Activated CD4-positive, alpha-beta T cell treated with anti-CD3 and anti-CD28 coated beads, Interleukin-2, amount 10 ng/mL, durations not matched to agents 24 days and 14 days (primary cell): ENCODE results near the gene ARL10. TPM values are rescaled to one million over a fixed set of nuclear protein-coding genes. Genes with fewer than 3 reads are reported as not detected.

Experiments used
- DNase-seq: peaks from one replicate; pipeline ENCODE4 v3.0.0; 2022
- H3K27ac Mint-ChIP-seq: one replicate; pipeline ENCODE4 v1.8.0; 2022; ENCODE audit warnings: mild to moderate bottlenecking, mixed read lengths
- H3K27me3 Mint-ChIP-seq: one replicate; pipeline ENCODE4 v1.8.0; 2022; ENCODE audit warnings: mixed read lengths
- H3K36me3 Mint-ChIP-seq: one replicate; pipeline ENCODE4 v1.8.0; 2022; ENCODE audit warnings: low read depth, mild to moderate bottlenecking, mixed read lengths
- H3K4me1 Mint-ChIP-seq: one replicate; pipeline ENCODE4 v1.8.0; 2021; ENCODE audit warnings: mixed read lengths
- H3K4me3 Mint-ChIP-seq: one replicate; pipeline ENCODE4 v1.8.0; 2022; ENCODE audit warnings: mild to moderate bottlenecking, moderate library complexity, mixed read lengths
- H3K9me3 Mint-ChIP-seq: one replicate; pipeline ENCODE4 v1.8.0; 2021; ENCODE audit warnings: mixed read lengths
- intact Hi-C: fragments of 100-400 bp; cut with micrococcal nuclease; formaldehyde crosslinking; loops from one replicate; pipeline ENCODE4 v1.15.1; 2023
- total RNA-seq: library from RNA; stranded (reverse); gene quantifications from 2 replicates; pipeline ENCODE4 v1.2.3, GENCODE V29; 2022

ARL10 gene, protein sequence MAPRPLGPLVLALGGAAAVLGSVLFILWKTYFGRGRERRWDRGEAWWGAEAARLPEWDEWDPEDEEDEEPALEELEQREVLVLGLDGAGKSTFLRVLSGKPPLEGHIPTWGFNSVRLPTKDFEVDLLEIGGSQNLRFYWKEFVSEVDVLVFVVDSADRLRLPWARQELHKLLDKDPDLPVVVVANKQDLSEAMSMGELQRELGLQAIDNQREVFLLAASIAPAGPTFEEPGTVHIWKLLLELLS
- total RNA-seq, result 18.1 and 22.2 TPM in 2 replicates

DNA sequence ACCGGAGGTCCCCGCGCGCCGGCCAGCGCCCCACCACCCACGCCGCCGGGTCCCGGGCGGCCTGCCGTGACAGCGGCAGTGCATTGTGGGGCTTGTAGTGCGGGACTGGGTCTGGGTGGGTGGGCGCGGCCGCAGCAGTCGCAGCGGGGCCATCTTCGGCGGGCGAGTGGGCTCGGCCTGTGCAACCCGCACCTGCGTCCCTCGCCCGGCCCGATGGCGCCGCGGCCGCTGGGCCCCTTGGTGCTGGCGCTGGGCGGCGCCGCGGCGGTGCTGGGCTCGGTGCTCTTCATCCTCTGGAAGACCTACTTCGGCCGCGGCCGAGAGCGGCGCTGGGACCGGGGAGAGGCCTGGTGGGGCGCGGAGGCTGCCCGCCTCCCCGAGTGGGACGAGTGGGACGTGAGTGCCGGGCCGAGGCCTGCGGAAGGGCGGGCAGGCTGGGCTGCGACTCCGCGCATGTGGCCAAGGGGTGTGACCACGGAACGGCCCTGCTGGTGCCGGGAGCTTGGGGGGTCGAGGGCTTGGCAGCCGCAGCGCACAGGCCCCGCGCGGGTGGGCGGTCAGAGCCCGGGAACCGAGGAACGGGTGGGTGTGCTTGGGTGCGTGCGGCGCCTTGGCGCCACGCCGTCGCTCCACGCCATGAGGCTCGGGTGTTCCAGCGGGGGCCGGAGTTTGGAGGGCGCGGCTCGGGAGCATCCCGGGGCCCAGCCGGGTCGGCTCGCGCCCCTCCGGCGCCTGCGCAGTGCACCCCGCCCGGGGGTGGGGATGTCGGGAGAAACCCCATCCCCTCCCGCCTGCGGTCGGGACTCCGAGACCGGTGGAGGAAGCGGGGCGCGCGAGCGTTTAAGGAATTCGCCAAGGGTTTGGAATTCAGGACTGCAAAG lies at the start of gene ARL10:
Gene ARL10, plus strand, starts transcription at position 137 of the 881 bp plus-strand sequence. Its CDS starts 77 bp downstream, at position 214.
- Mint-ChIP-seq H3K4me3 (peak within 1 kb of the TSS; percentile 80), H3K4me1 (peaks cover 15% of the 10 kb centered on the region), H3K9me3 (no peaks in the 10 kb centered on the region), H3K27ac (peak within 1 kb of the TSS; percentile 78), H3K36me3 (peaks cover 26% of the 10 kb centered on the region), H3K27me3 (no peaks in the 10 kb centered on the region)
- intact Hi-C loops, result loop anchor here (1.0 to 2.0 kb wide), 2 partner anchors 23 to 171 kb away; partner anchors contain the start of genes HIGD2A, NOP16 and RNF44
- DNase-seq, result peak; percentile 89

DNA sequence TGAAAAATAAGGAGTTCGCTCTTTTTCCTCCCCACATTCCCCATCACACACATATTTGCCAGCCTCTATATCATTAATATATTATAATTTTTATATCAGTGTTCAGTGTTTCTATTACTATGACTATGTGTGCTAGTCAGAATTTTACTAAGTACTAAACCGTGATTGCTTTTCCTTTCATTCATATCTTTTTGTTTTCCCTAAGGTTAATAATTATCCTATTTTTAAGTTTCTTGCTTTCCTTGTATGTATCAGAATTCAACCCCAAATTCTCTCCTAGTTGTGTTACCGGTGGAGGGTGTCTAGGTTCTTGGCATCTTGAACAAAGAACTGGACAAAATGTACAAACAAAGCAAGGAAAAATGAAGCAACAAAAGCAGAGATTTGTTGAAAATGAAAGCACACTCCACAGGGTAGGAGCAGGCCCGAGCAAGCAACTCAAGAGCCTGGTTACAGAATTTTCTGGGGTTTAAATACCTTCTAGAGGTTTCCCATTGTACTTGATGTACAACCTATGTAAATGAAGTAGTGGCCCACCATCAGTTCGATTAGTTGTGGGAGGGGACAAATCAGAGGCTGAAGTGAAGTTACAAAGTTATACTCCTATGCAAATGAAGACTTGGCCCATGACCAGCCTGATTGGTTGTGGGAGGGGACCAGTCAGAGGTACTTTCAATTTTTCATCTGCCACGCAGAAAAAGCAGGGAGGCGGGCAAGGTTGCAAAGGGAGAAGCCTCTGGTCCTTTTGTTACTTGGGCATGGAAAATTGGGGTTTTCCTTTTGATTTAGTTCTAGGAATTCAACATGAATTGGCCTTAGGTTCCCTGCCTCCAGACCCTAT lies 47.5 kb upstream of the ARL10 start:
- intact Hi-C loops, result no loop called here
- Mint-ChIP-seq H3K27ac (no peak overlapping the region), H3K36me3 (peaks cover 38% of the 10 kb centered on the region), H3K4me1 (peaks cover 2% of the 10 kb centered on the region), H3K4me3 (no peak overlapping the region), H3K9me3 (no peaks in the 10 kb centered on the region), H3K27me3 (no peaks in the 10 kb centered on the region)
- no peak for DNase-seq

DNA sequence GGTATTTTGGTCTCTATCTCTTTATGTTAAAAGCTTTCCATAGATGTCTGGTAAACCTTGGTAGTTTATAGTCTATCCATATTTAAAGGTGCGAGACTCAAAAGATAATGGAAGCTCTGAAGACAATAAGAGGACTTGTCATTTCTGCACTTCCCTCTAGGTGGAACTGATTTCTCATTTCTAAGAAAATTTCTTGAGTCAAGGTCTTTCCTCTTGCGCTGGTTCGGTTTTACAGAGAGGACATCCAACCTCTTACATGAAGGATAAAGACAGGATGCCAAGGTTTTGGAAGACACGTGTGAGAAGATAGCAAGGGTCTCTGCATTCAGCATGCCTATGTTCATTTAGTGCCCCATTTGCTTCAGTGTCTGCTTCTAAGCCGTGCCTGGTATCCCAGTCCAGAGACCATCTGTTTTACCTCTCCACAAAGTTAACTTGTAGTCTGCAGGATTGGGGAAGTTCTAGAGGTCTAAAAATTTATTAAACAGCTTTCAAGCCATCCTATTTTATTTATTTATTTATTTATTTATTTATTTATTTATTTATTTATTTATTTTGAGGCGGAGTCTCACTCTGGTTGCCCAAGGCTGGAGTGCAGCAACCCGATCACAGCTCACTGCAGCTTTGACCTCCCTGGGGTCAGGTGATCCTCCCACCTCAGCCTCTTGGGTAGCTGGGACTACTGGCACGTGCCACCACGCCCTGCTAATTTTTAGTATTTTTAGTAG lies 45.3 kb upstream of the ARL10 start:
- intact Hi-C loops, result no loop called here
- Mint-ChIP-seq H3K27ac (no peak overlapping the region), H3K4me1 (peaks cover 1% of the 10 kb centered on the region), H3K36me3 (peaks cover 30% of the 10 kb centered on the region), H3K9me3 (no peaks in the 10 kb centered on the region), H3K27me3 (no peaks in the 10 kb centered on the region), H3K4me3 (no peak overlapping the region)
- no peak for DNase-seq

DNA sequence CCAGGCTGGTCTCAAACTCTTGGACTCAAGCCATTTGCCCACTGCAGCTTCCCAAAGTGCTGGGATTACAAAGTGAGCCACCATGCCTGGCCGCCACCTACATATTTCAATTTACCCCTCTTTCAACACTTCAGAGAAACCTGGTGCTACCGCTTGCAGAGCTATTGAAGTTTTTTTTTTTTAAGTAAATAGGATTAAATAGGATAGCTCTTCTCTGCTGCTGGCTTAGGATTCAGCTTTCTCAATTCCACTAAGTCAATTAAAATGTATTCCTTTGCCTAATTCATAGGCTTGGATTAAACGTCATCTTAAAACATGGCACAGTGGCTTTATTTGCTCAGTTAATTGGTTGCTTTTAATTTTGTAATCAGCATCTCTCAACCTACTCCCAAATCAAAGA lies 44.7 kb upstream of the ARL10 start:
- H3K36me3 Mint-ChIP-seq, result peaks cover 25% of the 10 kb centered on the region
- no peak for DNase-seq
- H3K4me1 Mint-ChIP-seq, result no peaks in the 10 kb centered on the region
- no peak overlapping the region for H3K4me3 Mint-ChIP-seq
- H3K9me3 Mint-ChIP-seq, result no peaks in the 10 kb centered on the region
- intact Hi-C loops, result no loop called here
- H3K27me3 Mint-ChIP-seq, result no peaks in the 10 kb centered on the region
- no peak overlapping the region for H3K27ac Mint-ChIP-seq

DNA sequence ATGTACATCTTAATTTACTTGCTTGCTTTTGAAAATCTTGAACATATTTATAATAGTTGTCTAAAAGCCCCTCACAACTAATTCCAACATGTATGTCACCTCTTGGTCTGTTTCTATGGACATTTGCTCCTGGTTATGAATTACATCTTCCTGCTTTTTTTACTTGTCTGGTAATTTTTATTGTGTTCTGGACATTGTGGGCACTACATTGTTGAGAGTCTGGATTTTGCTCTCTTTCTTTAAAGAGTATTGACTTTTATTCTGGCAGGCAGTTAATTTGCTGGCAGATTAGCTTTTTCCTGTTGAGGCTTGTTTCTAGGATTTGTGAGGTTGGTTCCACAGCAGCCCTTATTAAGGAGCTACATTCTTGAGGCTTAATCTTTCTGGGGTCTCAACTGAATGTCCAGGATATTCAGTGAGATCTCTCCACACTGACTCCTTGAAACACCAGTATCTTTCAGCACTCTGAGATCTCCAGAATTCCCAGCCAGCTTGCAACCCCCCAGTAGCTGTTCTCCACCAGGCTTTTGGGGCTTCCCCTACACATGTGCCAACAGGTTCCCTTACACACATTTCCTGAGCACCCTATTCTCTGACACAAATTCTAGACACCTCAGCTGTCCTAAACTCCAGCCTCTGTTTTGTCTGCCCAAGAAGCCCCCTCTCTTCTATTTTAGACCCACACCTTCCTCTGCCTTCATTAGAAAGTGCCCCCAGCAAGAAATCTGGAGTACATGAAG lies 31.1 kb upstream of the ARL10 start:
- Mint-ChIP-seq H3K36me3 (peaks cover 41% of the 10 kb centered on the region), H3K27ac (no peak overlapping the region), H3K9me3 (peaks cover 10% of the 10 kb centered on the region), H3K4me1 (no peaks in the 10 kb centered on the region), H3K4me3 (no peak overlapping the region), H3K27me3 (no peaks in the 10 kb centered on the region)
- no peak for DNase-seq
- intact Hi-C loops, result no loop called here

DNA sequence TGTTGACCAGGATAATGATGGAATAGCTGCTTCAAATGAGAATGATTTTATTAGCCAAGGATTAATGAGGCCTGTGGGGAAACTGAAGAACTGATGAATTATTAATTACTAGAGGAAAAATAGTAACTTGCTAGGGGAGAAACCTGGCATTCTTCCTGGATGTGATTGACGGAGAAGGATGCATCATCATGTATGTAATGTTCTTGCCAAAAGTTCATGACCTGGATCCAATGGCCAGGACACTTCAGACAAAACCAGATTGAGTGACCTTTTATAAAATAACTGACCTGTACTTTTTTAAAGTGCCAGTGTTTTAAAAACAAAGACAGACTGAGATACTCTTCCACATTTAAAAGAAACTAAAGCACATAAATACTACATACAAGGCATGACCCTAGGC lies 27.4 kb upstream of the ARL10 start:
- intact Hi-C loops, result no loop called here
- Mint-ChIP-seq H3K4me3 (no peak overlapping the region), H3K4me1 (no peaks in the 10 kb centered on the region), H3K27ac (no peak overlapping the region), H3K36me3 (peaks cover 38% of the 10 kb centered on the region), H3K9me3 (peaks cover 10% of the 10 kb centered on the region), H3K27me3 (no peaks in the 10 kb centered on the region)
- DNase-seq, result no peak

DNA sequence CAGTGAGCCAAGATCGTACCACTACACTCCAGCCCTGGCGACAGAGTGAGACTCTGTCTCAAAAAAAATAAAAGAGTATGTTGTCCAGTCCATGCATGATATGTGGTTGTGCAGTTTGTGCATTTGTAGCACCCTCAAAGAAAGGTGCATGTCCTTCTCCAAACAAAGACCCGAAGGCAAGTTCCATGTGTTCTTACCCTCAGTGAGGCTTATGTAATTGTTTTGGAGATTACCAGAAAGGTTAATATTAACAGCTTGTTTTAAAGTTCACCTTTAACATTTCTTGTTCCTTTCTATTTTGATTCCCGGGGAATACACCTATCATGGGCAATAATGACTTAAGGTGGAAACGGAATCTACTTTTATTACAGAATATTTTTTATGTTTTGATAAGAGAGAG lies 26.0 kb upstream of the ARL10 start:
- H3K4me3 Mint-ChIP-seq, result no peak overlapping the region
- H3K9me3 Mint-ChIP-seq, result peaks cover 3% of the 10 kb centered on the region
- no peaks in the 10 kb centered on the region for H3K27me3 Mint-ChIP-seq
- H3K4me1 Mint-ChIP-seq, result no peaks in the 10 kb centered on the region
- no peak for DNase-seq
- intact Hi-C loops, result no loop called here
- peaks cover 31% of the 10 kb centered on the region for H3K36me3 Mint-ChIP-seq
- no peak overlapping the region for H3K27ac Mint-ChIP-seq

DNA sequence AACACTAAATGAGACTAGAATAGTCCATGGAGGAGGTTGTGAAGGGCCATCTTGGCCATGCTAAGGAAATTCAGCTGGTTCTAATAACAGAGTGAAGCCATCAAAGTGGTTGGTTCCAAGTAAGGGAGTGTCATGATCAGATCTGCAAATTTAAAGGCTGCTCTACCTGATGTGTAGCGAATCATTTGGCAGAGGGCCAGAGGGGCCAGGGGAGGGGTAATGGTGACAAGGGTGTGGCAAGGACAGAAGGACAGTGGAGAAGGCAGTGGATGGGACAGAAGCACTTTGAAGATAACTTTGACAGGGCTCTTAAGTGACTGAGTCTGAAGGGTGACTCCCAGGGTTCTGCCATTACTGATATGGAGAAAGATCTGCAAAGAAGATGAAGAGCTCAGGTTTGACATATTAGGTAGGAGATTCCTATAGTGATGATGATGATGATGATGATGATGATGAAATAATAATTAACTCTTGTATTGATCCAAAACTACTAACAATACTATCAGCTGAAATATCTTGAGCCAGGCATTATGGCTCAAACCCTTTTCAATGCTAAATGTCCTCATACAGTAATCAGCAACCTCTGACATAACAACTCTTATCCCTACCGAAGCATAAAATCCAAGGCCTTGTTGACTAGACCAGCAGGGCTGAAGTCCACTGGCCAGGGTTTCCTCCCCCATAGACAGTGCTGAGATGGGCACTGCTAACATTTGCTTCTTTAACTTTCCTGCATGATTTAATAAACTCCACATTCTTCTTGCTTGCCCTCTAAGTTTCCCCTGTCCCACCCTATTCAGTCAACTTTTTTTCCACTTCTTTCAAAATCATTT lies 23.7 kb upstream of the ARL10 start:
- H3K27ac Mint-ChIP-seq, result no peak overlapping the region

DNA sequence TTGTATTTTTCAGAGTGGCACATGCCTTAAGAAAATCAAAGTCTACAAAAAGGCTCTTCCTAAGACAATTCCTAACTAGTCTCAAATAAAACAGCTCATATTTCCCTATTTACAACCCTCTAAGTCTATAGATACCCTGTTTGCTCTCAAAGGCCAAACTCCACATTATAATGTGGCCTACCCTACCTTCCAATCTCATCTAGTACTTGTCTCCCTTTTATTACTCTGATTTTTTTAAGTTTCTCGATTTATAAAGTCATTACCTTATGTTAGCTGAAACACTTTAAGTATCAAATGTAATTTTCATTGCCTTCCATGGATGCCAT lies 23.2 kb upstream of the ARL10 start:
- Mint-ChIP-seq H3K9me3 (no peaks in the 10 kb centered on the region), H3K27ac (no peak overlapping the region), H3K36me3 (peaks cover 32% of the 10 kb centered on the region), H3K4me3 (no peak overlapping the region), H3K4me1 (no peaks in the 10 kb centered on the region), H3K27me3 (no peaks in the 10 kb centered on the region)
- intact Hi-C loops, result no loop called here
- no peak for DNase-seq

More for the DNA sequence above, 23.7 kb upstream of the ARL10 start:
- no peaks in the 10 kb centered on the region for H3K9me3 Mint-ChIP-seq
- no peaks in the 10 kb centered on the region for H3K27me3 Mint-ChIP-seq
- H3K36me3 Mint-ChIP-seq, result peaks cover 35% of the 10 kb centered on the region
- DNase-seq, result no peak
- H3K4me1 Mint-ChIP-seq, result no peaks in the 10 kb centered on the region
- intact Hi-C loops, result no loop called here
- H3K4me3 Mint-ChIP-seq, result no peak overlapping the region

DNA sequence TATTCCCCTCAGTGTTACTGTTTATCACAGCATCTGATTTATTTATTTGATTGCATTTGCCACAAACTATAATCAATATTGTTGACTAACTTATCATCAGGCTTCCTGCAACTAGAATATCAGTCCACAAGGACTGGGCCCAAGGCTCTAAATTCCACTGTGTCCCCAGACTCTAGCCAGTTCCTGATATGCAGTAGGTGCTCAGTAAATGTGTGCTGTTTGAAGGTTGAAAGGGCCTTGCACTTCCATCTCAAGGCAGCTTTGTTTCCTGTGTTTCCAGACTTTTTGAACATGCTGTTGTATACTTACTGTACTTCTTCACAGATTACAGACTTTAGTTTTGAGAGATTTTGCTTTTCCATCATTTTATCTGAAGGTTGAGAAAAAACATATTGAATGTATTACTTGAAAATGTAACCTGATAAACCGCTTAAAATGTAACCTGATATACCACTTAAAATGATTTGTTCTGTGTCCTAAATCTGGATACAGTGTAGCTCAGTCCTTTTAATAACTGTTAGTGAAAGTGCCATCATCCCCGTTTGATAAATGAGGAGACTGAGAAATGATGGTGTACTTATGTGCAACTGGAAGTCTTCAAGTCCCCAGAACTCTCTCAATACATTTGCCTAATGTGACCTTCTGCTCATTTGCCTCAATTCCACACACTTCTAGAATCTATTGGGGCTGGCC lies 22.4 kb upstream of the ARL10 start:
- H3K27ac Mint-ChIP-seq, result no peak overlapping the region
- DNase-seq, result no peak
- H3K27me3 Mint-ChIP-seq, result no peaks in the 10 kb centered on the region
- H3K4me1 Mint-ChIP-seq, result no peaks in the 10 kb centered on the region
- peaks cover 30% of the 10 kb centered on the region for H3K36me3 Mint-ChIP-seq
- intact Hi-C loops, result no loop called here
- H3K4me3 Mint-ChIP-seq, result no peak overlapping the region
- no peaks in the 10 kb centered on the region for H3K9me3 Mint-ChIP-seq

DNA sequence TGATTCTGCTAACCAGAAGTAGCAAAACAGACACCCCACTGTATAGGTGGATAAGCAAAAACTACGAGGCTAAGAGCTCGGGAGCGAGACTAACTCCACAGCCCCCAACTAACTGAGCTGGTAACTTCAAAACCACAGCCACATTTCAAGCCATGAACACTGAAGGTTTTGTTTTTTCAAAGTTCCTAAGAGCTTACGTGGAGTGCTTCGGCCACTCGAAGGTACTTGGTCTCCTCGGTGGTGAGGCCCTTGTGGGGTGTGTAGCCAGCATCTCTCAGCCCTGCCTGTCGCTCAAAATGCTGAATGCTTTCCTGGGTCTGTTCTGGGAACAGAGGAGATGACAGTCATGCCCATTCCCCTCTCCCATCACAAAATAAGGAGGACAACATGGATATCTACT lies 14.9 kb upstream of the ARL10 start:
- Mint-ChIP-seq H3K4me1 (no peaks in the 10 kb centered on the region), H3K27ac (no peak overlapping the region), H3K9me3 (no peaks in the 10 kb centered on the region), H3K36me3 (peaks cover 72% of the 10 kb centered on the region), H3K4me3 (no peak overlapping the region), H3K27me3 (no peaks in the 10 kb centered on the region)
- no peak for DNase-seq
- intact Hi-C loops, result no loop called here
